GM12874 (cell line): ENCODE results near the gene PLPP1.

ENCODE experiments used
- CTCF ChIP-seq: IDR thresholded peaks from 2 replicates; pipeline ENCODE4 v1.5.1; 2011; ENCODE audit warnings: low read depth, mild to moderate bottlenecking, control low read depth, low read length, moderate library complexity; ENCODE audit not compliant: insufficient read depth

The PLPP1 gene

GRCh38 chr5:55437452-55437851 lies 97.3 kb downstream of the PLPP1 start:
- TF ChIP-seq CTCF: no peak

DNA sequence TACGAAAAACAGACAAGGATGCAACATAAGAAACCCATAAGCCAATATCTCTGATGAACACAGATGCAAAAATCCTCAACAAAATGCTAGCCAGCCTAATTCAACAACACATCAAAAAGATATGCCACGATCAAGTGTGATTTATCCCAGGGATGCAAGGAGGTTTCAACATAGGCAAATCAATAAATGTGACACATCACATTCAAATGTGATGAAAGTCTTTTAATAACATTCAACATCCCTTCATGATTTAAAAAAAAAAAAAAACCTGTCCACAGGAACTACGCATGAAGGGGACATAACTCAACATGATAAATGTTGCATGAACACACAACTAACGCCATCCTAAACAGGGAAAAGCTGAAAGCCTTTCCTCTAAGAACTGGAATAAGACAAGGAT lies 102.2 kb downstream of the PLPP1 start:
- no peak for TF ChIP-seq CTCF

- no peak for TF ChIP-seq CTCF
Observed at GRCh38 chr5:55429613-55430253, 105.0 kb downstream of the PLPP1 start.

DNA sequence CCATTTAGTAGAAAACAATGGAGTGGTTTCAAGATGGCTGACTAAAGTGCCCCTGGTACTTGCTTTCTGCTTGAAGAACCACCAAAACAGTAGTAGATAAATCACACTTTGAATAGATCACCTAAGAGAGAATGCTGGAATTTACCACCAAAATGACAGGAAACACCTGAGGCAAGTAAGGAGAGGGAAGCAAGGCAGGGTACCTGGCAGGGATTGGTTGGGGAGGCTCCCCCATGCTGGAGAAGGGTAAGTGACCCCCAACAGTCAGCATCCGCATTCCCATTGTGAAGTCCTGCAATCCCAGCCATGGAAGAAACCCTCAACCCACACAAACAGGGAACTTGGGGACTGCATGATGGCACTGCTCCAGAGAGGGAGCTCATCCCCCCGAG lies 105.5 kb downstream of the PLPP1 start:
- no peak for TF ChIP-seq CTCF

DNA sequence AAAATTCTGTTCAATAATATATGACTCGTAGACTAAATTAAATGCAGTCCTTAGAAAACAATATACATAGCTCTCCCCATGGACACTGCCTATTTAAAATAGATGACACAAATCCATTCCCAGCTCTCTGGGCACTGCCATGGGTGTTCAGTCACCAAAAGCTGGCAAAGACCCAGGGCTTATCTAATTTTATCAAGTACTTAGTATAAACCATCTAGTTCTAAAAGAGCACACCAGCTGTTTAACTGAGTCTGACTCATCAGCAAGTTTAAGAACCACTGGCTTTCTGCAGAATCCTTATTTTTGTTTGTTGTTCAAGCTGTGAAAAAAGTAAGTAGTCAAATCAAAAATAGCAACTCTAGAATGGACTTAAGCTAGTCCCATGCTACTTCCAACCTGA lies 107.6 kb downstream of the PLPP1 start:
- no peak for TF ChIP-seq CTCF

DNA sequence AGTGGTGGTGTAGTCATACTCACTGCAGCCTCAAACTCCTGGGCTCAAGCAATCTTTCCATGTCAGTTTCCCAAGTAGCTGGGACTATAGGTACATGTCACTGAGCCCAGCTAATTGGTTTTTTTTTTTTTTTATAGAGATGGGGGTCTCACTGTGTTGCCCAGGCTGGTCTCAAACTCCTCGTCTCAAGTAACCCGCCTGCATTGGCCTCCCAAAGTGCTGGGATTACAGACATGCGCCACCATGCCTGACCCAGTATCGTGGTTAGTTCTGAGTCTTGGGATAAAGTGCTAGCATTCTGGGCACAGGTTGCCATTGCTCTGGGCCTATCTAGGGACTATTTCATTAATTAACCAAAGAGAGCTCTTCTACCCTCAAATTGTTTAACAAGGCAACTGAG lies 108.3 kb downstream of the PLPP1 start:
- no peak for TF ChIP-seq CTCF

DNA sequence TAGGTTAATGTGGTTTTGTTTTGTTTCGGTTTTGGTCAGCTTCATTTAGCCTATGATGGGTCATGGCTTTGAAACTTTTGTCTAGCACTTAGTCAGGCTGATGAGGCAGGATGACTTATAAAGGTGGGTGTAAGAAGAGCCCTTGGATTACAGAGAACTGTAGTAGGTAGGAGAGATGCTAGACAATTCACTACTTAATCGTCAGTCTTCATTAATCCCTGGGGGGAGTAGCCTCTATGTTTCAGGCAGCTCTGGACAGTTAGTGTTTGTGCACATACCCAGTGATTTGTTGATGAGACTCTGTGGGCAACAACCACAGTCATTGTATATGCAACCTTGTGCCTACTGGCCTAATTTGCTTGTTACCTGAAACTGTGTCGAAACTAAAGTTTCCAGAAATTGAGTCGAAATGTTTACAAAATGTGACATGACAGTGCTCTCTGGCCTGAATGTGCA lies 113.7 kb downstream of the PLPP1 start:
- no peak for TF ChIP-seq CTCF
